HG02970 (cell line): ENCODE measurements around the gene PLIN4.
"Not testable (repeated sequence)": the region's sequence is repeated elsewhere in the genome, so short reads cannot be mapped to it uniquely, and the experiment has no call there.

ENCODE experiments used
- ATAC-seq: cut with Tn5 transposase; IDR thresholded peaks from one replicate; pipeline ENCODE4 v1.9.1; 2021; ENCODE audit warnings: mild to moderate bottlenecking, moderate library complexity, moderate number of reproducible peaks; ENCODE audit not compliant: unreplicated experiment, low FRiP score

Gene PLIN4

GRCh38 chr19:4550018-4550417 lies 31.7 kb upstream of the PLIN4 start:
- no peak for ATAC-seq

GRCh38 chr19:4548238-4548584 lies 29.9 kb upstream of the PLIN4 start:
- no peak for ATAC-seq

GRCh38 chr19:4547303-4548237 lies 29.3 kb upstream of the PLIN4 start:
- ATAC-seq: no peak

GRCh38 chr19:4543842-4544647 lies 25.8 kb upstream of the PLIN4 start:
- no peak for ATAC-seq

- ATAC-seq: no peak
These were observed 24.9 kb upstream of the PLIN4 start for GRCh38 chr19:4542896-4543841.

GRCh38 chr19:4541806-4542145 lies 23.5 kb upstream of the PLIN4 start:
- not testable (repeated sequence) for ATAC-seq

GRCh38 chr19:4541114-4541805 lies 23.0 kb upstream of the PLIN4 start:
- no peak for ATAC-seq

- no peak for ATAC-seq
These were observed 21.7 kb upstream of the PLIN4 start, which contains the start of gene LRG1 for GRCh38 chr19:4539693-4540581. TSS of gene LRG1 (minus strand) at chr19:4540036. CDS start at chr19:4540013, 23 bp downstream.

GRCh38 chr19:4539169-4539692 lies 20.9 kb upstream of the PLIN4 start:
- ATAC-seq: no peak

- no peak for ATAC-seq
These were observed 20.3 kb upstream of the PLIN4 start for GRCh38 chr19:4538601-4538954.

- ATAC-seq: no peak
These were observed 19.8 kb upstream of the PLIN4 start for GRCh38 chr19:4537953-4538600.

- no peak for ATAC-seq
These were observed 18.5 kb upstream of the PLIN4 start for GRCh38 chr19:4536798-4537197.

- no peak for ATAC-seq
These were observed 16.8 kb upstream of the PLIN4 start, which contains the start of gene PLIN5 for GRCh38 chr19:4534836-4535658. TSS of gene PLIN5 (minus strand) at chr19:4535224. CDS start at chr19:4534074, 1,150 bp downstream.

GRCh38 chr19:4533835-4534424 lies 15.6 kb upstream of the PLIN4 start:
- ATAC-seq: no peak

GRCh38 chr19:4533334-4533733 lies 15.0 kb upstream of the PLIN4 start:
- ATAC-seq: no peak

GRCh38 chr19:4531562-4532165 lies 13.4 kb upstream of the PLIN4 start:
- ATAC-seq: no peak
